ENCODE measurements around the gene TET2.

The TET2 gene

DNA sequence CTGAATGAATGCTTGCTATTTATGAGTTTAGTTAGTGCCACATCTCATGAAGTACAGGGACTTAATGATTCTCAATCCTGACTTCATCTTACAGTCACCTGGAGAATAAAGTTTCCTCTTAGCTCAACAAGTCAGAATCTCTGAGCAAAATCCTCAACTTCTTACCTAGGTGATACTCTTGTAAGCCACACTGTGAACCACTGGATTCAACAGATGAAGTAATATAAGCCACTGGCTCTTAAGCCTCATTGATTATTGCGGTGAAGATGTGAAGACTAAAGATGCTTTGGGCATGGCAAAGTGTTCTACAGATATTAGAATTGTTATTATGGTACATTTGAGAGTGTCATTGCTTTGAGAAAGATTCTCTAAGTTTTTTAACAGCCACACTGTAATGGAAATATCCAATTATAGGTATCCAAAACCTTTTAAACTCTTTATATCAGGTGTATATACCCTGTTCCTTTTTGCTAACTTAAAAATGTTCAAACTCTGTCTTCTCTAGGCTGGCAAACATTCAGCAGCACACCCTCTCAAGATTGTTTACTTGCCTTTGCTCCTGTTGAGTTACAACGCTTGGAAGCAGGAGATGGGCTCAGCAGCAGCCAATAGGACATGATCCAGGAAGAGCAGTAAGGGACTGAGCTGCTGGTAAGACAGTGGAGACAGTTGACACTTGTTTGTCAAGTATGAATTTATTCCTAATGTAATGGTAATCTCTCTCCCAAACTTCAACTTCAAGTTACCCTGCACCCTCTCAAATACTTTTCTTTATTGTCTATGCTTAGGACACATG, 43.4 kb downstream of the TET2 start:
- DNase-seq = no peak

DNA sequence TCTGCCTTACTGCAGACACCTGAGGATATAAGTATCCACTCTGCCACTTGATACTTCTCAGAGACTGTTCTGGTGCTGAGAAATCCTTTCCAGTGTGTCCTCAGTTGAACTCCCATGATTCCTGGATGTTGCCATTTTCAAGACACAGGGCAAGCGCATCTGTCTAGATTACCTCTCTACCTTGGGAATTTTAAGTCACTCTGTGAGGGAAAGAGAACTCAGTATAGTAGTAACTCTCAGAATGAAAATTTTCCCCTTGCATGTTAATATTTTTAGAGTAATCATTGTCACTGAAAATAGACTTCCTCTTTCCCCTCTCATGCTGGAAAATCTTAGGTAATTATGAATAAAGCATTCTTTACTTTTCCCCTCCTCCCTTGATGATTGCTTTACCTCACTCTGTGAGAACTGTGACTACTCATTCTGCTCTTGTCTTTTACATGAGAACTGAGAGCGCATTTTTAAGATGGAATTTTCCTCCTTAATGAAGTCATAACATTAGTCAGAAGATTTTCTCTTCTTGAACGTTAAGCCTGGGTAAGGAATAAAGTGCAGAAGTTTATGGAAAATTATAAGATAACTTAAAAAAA, 45.0 kb downstream of the TET2 start:
- no peak for DNase-seq

GRCh38 chr4:105192474-105192873, 45.8 kb downstream of the TET2 start:
- DNase-seq = no peak

GRCh38 chr4:105192910-105193309, 46.2 kb downstream of the TET2 start:
- no peak for DNase-seq

DNA sequence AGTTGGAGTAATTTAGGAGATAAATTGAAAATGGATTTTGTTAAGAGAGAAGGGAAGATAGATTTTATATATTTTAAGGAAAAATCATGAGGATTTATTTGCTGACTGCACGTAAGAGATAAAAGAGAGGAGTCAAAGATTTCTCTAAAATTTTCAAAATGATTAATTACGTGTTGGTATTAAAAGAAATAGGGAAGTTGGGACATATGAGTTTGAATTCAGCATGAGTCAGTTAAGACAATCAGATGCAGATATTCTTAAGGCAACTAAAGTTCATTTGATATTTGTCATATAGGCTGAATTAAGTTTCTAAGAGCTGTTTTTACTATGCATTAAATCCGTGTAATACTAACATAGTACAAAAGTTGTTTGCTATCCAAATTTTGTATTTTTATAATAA, 46.9 kb downstream of the TET2 start:
- DNase-seq = no peak

DNA sequence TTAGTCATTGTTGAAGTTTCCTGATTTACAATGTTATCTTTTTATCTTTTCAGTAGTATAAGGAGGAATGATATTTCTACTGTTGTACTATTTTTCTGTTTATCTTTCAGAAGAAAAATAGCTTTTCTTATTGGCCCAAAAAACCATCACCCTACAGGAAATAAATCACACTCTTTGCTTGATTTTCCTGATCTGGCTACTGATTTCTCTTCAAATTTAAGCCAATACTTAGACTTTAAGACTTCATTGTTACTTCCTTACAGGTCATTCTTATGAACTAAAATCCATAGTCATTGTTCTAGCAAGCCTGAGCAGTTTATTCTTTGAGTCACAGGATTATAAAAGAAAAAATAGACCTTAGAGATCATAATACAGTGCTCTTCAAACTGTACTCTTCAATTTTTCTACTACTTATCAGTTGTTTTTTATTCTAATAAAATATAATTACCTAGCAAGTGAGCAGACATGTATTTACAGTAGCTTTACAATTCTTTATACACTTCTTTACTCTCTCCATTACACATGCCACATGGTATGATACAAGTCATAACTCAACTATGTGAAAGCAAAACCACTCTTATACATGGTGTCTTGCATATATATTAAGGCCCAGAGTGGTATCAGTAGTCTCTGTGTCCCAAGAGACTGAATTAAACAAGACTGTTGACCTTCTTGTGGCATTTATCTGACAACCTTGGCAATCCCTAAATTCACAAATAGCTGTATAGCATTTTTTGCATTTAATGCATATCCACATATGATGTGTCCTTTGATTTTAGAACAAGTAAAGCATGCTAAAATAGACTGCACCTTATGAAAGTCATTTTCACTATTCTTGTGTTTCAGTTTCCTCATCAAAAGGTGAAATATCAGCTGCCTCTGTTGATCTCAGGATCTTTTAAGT, 47.9 kb downstream of the TET2 start:
- no peak for DNase-seq

DNA sequence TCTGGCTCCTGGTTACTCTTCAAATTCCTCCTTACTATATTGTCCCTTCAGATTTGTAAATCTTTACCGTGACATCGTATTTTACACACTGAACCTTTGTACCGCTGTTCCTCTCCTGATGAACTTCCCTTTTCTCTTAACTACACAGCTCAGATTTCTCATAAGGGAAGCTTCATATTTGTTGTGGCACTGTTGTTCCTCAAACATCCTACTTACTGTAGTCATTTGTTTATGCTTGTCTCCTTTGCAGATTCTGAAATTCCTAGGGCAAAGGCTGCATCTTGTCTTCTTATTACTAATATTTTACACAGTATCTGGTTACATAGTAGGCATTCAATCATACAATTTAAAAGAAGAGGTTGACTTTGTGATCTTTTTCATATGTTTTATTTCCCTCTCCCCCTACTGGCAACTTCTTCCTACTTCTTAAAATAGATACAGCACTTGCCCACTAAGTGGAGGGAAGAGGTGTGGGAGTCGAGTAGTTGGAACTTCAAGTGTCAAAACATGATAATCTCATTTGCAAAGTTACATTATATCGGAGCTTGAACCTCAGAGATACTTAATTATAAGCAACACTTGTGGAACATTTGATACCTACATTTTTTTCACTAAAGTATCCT, 50.0 kb downstream of the TET2 start:
- DNase-seq = no peak

- DNase-seq = no peak
Observed at GRCh38 chr4:105197777-105198176, 51.1 kb downstream of the TET2 start.

GRCh38 chr4:105198541-105198940, 51.9 kb downstream of the TET2 start:
- no peak for DNase-seq

GRCh38 chr4:105206214-105206613, 59.5 kb downstream of the TET2 start:
- no peak for DNase-seq

GRCh38 chr4:105207386-105207785, 60.7 kb downstream of the TET2 start:
- no peak for DNase-seq

GRCh38 chr4:105208561-105208960, 61.9 kb downstream of the TET2 start:
- no peak for DNase-seq

- DNase-seq = no peak
Observed at GRCh38 chr4:105210916-105211315, 64.2 kb downstream of the TET2 start.

GRCh38 chr4:105215609-105216313, 69.1 kb downstream of the TET2 start:
- no peak for DNase-seq

- DNase-seq = no peak
Observed at GRCh38 chr4:105225500-105225899, 78.8 kb downstream of the TET2 start.

DNA sequence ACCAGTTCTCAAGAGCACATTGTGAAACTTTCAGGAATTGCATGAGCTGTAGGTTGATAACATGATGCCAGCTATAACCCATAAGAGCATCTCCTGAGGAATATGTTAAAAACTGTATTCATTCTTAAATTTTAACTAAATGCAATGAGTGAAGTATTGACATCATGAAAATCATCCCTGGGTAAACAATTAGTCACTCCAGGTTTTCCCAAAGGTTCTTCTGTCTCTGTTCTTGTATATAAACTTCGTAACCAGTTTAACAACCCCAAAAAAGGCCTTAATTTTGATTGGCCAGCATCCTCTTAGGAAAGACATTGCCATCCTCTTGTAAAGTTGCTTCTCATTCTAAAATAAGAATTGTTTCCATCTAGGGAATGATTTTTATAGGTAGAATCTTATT, 80.4 kb downstream of the TET2 start:
- no peak for DNase-seq

DNA sequence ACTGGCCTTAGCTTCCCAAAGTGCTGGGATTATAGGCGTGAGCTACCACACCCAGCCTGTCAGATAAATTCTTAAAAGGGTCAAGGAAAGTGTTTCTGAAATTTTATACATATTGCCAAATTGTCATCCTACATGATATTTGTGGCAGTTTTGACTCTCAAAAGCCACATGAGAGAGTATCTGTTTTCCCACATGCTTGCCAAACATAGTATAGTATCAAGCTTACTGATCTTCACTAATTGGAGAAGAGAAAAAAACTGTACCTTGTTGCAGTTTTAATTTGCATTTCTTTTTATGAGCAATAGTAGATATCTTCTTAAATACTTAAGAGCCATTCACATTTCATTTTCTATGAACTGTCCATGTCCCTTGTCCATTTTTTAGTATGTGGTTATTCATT, 83.6 kb downstream of the TET2 start:
- no peak for DNase-seq

DNA sequence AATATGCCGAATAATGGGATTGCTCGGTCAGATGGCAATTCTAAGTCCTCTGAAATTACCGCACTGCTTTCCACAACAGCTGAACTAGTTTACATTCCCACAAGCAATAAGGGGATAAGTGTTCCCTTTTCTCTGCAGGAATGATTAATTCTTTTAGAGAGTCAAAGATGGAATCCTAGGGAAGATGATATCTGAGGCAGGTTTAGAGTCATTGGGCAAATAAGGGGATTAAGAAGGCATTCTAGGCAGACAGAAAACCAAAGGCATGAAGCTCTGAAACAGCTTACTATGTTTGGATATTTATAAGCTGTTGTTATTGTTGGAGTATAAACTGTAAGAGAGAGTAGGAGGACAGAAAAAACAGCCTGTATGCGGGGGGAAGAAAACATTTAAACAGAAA, 85.7 kb downstream of the TET2 start:
- DNase-seq = no peak

GRCh38 chr4:105234582-105234981, 87.9 kb downstream of the TET2 start:
- no peak for DNase-seq

DNA sequence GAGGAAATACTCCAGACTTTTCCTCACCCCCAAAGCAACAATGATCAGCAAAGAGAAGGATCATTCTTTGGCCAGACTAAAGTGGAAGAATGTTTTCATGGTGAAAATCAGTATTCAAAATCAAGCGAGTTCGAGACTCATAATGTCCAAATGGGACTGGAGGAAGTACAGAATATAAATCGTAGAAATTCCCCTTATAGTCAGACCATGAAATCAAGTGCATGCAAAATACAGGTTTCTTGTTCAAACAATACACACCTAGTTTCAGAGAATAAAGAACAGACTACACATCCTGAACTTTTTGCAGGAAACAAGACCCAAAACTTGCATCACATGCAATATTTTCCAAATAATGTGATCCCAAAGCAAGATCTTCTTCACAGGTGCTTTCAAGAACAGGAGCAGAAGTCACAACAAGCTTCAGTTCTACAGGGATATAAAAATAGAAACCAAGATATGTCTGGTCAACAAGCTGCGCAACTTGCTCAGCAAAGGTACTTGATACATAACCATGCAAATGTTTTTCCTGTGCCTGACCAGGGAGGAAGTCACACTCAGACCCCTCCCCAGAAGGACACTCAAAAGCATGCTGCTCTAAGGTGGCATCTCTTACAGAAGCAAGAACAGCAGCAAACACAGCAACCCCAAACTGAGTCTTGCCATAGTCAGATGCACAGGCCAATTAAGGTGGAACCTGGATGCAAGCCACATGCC, 89.7 kb downstream of the TET2 start:
- DNase-seq = no peak

DNA sequence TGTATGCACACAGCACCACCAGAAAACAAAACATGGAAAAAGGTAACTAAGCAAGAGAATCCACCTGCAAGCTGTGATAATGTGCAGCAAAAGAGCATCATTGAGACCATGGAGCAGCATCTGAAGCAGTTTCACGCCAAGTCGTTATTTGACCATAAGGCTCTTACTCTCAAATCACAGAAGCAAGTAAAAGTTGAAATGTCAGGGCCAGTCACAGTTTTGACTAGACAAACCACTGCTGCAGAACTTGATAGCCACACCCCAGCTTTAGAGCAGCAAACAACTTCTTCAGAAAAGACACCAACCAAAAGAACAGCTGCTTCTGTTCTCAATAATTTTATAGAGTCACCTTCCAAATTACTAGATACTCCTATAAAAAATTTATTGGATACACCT, 90.2 kb downstream of the TET2 start:
- DNase-seq = no peak

DNA sequence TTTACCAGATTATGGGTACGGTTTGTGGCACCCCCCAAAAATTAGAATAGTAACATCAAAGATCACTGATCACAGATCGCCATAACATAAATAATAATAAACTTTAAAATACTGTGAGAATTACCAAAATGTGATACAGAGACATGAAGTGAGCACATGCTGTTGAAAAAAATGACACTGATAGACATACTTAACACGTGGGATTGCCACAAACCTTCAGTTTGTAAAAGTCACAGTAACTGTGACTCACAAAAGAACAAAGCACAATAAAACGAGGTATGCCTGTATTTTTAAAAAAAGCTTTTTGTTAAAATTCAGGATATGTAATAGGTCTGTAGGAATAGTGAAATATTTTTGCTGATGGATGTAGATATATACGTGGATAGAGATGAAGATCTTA, 93.4 kb downstream of the TET2 start:
- DNase-seq = no peak

Measured in NCI-H2107 (cell line).